ENCODE results near the gene KLHL1. TPM values are rescaled to one million over a fixed set of nuclear protein-coding genes. Genes with fewer than 3 reads are reported as not detected.

Gene KLHL1, protein sequence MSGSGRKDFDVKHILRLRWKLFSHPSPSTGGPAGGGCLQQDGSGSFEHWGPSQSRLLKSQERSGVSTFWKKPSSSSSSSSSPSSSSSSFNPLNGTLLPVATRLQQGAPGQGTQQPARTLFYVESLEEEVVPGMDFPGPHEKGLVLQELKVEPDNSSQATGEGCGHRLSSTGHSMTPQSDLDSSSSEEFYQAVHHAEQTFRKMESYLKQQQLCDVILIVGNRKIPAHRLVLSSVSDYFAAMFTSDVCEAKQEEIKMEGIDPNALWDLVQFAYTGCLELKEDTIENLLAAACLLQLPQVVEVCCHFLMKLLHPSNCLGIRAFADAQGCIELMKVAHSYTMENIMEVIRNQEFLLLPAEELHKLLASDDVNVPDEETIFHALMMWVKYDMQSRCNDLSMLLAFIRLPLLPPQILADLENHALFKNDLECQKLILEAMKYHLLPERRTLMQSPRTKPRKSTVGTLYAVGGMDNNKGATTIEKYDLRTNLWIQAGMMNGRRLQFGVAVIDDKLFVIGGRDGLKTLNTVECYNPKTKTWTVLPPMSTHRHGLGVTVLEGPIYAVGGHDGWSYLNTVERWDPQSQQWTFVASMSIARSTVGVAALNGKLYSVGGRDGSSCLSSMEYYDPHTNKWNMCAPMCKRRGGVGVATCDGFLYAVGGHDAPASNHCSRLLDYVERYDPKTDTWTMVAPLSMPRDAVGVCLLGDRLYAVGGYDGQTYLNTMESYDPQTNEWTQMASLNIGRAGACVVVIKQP
- total RNA-seq (2022; extraction: Qiagen RNA extraction; ENCODE audit: low read depth): not detected in 5 replicates

DNA sequence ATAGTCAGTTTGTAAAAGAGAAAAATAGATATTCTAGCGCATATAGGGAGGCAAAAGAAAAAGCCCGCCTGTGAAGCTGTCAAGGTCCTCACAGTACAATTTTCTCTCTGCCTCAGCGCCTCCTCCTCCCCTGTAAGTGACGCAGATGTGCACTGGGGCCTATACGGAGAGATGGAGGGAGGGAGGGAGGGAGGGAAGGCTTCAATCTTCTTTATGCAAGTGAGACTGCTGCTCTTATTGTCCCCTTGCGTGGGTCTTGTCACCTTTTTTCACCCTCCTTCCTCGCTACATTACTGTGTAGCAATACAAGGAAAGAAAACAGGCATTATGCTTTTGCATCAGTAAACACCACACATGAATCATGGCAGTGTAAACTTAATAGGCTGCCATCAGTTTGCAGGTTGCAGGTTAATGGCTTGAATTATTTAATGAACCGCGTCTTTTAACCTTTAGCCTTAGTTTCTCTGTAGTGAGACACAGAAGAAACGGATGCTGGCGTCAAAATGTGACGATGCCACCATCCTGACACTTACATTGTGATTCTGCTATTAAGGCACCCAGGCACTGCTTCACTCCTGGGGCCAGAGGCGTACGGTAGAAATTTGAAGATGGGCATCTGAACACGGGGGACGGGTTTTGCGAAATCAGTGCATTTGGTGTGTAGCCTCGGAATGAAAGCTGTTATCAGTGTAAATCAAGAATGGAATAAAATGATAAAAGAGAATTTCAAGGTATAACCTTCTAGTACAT lies at the start of gene KLHL1:
Gene KLHL1 (minus strand): TSS at position 97 of the 750 bp plus-strand sequence. CDS start 753 bp downstream, outside the sequence.

GRCh38 chr13:70107498-70108281 lies 562 bp downstream of the KLHL1 start, which contains the start of gene ATXN8OS:
Gene ATXN8OS, plus strand, starts transcription at chr13:70107826.

Other genes starting within 250 kb of the KLHL1 start
- not detected in 5 replicates for gene ATXN8OS, start 626 bp downstream of the KLHL1 start, total RNA-seq (2022; extraction: Qiagen RNA extraction; ENCODE audit: low read depth)